GM13977 (cell line): ENCODE results near the gene TMEM175.

Source experiments
- DNase-seq: peaks from one replicate; pipeline ENCODE4 v3.0.0; 2012; ENCODE audit warnings: low spot score
- in situ Hi-C: fragments of 300-500 bp; cut with MboI; formaldehyde crosslinking; loops from one replicate; pipeline ENCODE4 v1.12.0; 2022; ENCODE audit warnings: low sequenced_read_pairs, low pct_unique_long_range_greater_than_20kb, mixed read lengths, inconsistent platforms; ENCODE audit not compliant: unreplicated experiment
- TF ChIP-seq, protein P1 (sequence below): IDR thresholded peaks from 2 replicates; pipeline ENCODE4 v1.5.1; 2012; ENCODE audit warnings: mild to moderate bottlenecking, control low read depth; ENCODE audit not compliant: insufficient read depth; ENCODE audit errors: extremely low read depth, missing control alignments

The TMEM175 gene

DNA sequence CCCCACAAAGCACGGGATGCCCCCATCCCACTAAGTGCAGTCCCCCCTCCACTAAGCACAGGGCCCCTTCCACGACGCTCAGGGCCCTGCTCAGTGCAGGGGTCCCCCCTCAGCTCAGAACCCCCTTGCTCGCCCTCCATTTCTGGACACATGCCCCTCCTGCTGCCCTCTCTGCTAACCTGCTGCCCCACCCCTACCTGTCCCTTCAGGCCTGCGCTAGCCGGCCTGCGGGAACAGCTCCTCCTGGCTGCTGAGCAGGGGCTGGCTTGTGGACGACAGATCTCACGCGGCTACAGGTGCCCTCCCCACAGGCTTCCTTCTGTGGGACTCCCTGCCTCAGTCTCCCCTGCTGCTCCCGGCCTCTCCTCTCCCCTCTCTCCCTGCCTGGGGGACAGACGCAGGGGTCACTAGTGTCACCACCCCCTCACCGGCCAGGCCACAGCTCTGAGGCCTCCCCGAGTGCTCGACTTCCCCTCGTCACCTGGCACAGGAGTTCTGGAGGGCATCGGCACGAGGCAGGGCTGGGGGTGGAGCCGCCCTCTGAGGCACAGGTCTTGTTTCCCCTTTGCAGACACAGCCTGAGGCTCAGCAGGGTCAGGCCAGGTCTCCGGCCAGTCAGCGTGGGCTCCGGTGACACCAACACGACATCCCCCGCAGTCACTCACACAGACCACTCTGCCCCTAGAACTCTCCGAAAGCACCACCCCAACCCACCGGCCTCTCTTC, 21.7 kb upstream of the TMEM175 start:
- in situ Hi-C loops = no loop called here
- TF ChIP-seq, protein P1, sequence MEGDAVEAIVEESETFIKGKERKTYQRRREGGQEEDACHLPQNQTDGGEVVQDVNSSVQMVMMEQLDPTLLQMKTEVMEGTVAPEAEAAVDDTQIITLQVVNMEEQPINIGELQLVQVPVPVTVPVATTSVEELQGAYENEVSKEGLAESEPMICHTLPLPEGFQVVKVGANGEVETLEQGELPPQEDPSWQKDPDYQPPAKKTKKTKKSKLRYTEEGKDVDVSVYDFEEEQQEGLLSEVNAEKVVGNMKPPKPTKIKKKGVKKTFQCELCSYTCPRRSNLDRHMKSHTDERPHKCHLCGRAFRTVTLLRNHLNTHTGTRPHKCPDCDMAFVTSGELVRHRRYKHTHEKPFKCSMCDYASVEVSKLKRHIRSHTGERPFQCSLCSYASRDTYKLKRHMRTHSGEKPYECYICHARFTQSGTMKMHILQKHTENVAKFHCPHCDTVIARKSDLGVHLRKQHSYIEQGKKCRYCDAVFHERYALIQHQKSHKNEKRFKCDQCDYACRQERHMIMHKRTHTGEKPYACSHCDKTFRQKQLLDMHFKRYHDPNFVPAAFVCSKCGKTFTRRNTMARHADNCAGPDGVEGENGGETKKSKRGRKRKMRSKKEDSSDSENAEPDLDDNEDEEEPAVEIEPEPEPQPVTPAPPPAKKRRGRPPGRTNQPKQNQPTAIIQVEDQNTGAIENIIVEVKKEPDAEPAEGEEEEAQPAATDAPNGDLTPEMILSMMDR = no peak
- DNase-seq = no peak

DNA sequence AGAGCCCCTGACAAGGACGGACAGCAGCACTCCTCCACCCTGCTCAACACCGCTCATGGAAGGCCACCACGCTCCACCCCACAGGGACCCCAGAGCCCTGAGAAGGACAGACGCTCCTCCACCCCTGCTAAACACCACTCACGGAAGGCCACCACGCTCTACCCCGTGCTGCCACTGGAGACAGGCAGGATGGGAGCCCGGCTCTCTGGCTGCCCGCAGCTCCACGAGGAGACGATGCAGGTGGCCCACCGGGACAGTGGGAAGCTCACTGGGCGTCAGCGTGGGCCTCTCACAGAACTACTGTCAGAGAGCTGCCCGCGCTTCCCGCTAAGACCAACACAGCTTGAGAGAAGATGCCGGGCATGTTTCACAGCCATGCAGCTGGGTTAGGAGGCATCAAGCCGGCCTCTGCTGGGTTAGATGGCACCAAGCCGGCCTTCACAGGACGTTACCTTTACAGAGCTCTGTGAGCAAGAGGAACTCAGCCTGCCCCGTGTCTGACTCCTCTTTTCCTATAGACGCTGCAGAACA, 21.0 kb upstream of the TMEM175 start:
- TF ChIP-seq, protein P1 = no peak
- in situ Hi-C loops = no loop called here
- DNase-seq = no peak

DNA sequence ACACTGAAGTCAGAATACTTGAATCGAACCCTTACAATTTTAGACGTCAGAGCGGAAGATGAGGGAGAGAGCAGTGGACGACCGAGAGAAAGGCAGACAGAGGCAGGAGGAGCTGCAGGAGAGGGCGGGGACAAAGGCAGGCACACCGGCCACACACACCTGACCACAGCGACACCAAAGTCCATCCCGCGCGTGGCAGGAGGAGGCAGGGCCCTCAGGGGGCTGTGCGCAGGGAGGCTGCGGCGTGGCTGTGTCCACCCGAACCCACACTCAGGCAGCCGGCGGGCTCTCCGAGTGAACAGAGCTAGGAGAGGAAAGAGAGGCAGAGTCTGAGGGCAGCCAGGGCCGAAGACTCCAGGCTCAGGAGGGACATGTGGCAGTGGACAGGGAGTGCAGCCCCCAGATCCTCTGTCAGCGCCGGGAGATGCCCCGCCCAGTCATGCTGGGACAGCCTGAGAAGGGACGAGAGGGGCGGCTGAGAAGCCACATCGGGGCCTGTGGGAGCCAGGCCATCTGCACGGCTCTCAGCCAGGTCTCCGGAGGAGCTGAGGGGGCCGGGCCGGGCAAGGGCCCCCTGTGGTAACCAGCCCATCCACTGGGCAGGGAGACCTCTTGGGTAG, 20.3 kb upstream of the TMEM175 start:
- TF ChIP-seq, protein P1 = no peak
- in situ Hi-C loops = no loop called here
- no peak for DNase-seq

DNA sequence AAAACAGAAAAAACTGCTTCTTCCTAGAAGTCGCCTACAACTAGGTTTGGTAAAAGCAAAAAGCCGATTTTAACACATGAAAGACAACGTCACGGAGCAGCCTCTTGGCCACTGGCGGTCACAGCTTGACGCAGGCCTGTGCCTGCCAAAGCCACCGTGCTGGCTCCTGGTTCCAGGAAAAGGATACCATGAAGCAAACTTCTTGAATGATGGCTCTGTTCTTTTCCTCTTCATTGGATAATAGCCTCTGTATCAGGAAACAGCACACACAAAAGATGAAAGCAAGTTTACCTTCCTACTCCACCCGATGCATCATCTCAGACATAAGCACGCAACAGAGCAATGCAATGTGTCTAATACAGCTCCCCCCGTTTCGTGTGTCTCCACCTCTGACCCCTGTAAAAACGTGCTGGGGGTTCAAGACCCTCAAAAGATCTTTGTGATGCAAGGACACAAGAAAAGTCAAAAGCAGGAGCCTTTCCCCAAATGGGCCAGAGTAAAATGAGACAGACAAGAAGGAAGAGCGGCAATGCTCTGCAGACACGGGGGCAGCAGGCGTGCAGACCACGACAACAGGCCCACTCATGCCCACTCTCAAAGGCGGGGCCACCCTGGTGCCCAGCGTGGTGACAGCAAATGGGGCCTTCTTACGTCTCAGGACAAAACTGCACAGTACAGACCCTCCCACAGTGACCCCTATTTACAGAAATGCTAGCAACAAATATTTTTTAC, 19.5 kb upstream of the TMEM175 start:
- DNase-seq = no peak
- TF ChIP-seq, protein P1 = no peak

DNA sequence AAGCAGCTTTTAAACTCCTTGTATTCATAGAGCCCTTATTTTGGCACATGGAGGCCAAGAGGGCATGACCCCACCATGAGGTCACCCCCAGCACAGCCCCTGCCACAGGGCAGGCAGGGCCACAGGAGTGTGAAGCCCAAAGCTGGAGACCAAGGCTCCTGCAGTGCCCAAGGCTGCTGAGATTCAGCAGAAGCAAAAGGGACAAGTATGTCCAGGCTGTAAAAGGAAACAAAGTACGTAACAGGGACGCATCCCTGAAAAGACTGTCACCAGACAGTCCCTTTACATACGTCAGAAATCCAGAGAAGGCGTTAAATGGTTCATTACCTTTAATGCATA, 19.0 kb upstream of the TMEM175 start:
- in situ Hi-C loops = no loop called here
- TF ChIP-seq, protein P1 = no peak

More for the DNA sequence above, 19.5 kb upstream of the TMEM175 start:
- in situ Hi-C loops = no loop called here

DNA sequence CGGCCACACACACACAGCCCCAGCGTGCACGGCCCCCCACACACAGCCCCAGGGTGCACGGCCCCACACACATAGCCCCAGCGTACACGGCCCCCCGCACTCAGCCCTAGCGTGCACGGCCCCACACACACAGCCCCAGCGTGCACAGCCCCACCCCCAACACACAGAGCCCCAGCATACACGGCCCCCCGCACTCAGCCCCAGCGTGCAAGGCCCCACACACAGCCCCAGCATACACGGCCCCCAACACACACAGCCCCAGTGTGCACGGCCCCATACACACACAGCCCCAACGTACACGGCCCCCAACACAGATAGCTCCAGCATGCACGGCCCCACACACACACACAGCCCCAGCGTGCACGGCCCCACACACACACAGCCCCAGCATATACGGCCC, 17.7 kb upstream of the TMEM175 start:
- TF ChIP-seq, protein P1 = no peak
- no peak for DNase-seq
- in situ Hi-C loops = no loop called here

More for the DNA sequence above, 19.0 kb upstream of the TMEM175 start:
- no peak for DNase-seq
